OCI-LY3 (cell line): ENCODE measurements around the gene OGDH.

ENCODE experiments used
- EZH2phosphoT487 ChIP-seq: fragments of 200-600 bp; shearing (Covaris generic); IDR thresholded peaks from 2 replicates; pipeline ENCODE4 v1.6.1; 2018; ENCODE audit warnings: antibody characterized with exemption, mixed run types, low read depth
- TF ChIP-seq, protein P1 (sequence below): fragments of 200-600, 300-600 bp; sonication (generic); IDR thresholded peaks from 2 replicates; pipeline ENCODE4 v1.5.1; 2014; ENCODE audit warnings: antibody characterized with exemption, low read length, low read depth

DNA sequence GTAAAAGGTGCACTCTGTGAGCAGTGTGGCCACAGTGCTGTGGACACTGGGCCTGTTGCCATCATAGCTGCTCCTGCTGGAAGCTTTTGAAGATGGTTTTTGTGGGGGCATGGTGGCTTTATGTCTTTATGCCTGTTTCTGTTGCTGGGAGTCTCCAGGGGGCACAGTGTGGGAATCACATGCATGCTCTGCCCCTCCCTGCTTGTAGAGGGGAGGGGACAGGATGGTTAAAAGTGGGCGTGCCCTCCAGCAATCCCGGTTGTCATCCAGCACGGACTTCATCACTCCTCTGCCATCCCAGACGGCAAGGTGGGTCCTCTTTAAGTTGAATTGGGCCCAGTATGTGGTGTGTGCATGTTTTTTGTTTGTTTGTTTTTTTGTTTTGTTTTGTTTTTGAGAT lies 20.2 kb downstream of the OGDH start:
- TF ChIP-seq, protein P1, sequence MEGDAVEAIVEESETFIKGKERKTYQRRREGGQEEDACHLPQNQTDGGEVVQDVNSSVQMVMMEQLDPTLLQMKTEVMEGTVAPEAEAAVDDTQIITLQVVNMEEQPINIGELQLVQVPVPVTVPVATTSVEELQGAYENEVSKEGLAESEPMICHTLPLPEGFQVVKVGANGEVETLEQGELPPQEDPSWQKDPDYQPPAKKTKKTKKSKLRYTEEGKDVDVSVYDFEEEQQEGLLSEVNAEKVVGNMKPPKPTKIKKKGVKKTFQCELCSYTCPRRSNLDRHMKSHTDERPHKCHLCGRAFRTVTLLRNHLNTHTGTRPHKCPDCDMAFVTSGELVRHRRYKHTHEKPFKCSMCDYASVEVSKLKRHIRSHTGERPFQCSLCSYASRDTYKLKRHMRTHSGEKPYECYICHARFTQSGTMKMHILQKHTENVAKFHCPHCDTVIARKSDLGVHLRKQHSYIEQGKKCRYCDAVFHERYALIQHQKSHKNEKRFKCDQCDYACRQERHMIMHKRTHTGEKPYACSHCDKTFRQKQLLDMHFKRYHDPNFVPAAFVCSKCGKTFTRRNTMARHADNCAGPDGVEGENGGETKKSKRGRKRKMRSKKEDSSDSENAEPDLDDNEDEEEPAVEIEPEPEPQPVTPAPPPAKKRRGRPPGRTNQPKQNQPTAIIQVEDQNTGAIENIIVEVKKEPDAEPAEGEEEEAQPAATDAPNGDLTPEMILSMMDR = no peak
- TF ChIP-seq EZH2phosphoT487 = no peak
